ENCODE measurements around the gene ARV1.
"Not testable (repeated sequence)": the region's sequence is repeated elsewhere in the genome, so short reads cannot be mapped to it uniquely, and the experiment has no call there.

The ARV1 gene

DNA sequence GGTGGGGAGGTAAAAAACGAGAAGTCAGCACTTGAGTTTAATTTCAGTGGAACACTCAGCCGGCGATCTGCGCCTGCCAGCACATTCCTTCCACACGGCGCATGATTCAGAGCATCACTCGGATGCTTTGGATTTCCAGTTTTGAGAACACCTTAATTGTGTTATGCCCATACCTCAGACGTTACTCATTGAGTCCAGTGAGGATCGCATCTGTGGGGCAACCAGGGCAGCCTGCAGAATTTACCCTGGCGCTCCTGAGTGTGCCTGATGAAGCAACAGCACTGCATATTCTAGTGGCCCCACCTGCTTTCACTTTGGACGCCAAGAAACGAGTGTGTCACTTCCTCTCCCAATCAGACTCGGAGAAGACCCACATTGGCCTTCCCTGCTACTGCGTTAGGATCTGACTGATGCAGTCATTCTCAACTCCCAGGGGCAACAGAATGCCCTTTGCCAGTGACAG is 41.3 kb downstream of the ARV1 start:
- no peak for DNase-seq (ENCODE audit: low read depth)

DNA sequence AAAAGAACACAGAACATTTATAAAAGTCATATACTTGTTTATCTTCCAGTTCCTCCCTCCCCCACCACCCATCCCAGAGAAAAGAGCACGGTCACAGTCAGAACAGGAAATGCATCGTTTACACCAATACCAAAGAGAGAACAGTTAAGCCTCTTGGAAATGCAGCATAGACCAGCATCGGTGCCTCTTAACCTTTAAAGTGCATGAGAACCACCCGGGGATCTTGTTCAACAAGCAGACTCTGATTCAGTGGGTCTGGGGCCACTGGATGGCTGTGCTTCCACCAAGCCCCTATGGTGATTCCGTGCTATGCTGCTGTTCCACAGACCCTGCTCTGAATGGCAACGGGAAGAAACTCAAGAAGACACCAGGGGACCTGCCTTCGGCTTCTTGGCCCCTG is 41.9 kb downstream of the ARV1 start:
- no peak for DNase-seq (ENCODE audit: low read depth)

DNA sequence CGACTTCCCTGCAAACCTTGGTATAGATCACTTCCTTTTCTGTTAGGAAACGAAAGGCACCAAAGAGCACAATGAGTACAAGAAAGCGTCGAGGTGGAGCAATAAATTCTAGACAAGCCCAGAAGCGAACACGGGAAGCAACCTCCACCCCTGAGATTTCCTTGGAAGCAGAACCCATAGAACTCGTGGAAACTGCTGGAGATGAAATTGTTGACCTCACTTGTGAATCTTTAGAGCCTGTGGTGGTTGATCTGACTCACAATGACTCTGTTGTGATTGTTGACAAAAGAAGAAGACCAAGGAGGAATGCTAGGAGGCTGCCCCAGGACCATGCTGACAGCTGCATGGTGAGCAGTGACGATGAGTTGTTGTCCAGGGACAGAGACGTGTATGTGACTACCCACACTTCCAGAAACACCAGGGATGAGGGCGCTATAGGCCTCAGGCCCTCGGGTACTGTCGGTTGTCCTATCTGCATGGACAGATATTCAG is 42.7 kb downstream of the ARV1 start:
- no peak for DNase-seq (ENCODE audit: low read depth)

DNA sequence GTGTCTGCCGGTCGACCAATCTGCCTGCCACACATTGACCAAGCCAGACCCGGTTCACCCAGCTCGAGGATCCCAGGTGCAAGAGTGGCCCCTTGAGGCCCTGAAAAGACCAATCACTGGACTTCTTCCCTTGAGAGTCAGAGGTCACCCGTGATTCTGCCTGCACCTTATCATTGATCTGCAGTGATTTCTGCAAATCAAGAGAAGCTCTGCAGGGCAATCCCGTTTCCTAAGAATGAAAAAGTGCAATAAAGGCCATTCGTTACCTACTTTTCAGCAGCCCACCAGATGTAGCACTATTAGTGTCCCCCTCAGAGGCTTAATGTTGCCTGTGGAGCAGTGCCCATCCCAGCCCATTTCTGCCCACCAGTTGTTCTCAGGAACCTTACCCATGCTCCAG is 43.6 kb downstream of the ARV1 start:
- DNase-seq (ENCODE audit: low read depth), result not testable (repeated sequence)

DNA sequence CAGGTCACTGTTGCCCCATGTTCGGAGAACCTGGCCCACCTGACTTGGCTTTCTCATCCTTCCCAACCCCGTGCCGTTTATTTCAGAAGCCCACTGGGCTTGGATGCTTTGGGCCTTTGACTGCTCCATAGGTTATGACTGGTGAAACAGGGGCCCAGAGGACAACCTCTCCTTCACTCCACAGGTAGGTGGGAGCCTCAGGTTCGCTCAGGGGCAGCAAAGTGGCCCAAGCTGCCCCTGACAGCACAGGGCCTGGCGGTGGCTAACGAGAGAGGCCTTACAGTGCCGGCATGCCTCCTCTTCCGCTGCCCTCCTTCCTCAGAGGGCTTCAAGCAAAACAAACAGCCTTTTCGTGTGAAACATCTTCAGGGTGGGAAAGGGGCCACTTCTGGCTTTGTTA is 44.3 kb downstream of the ARV1 start:
- DNase-seq (ENCODE audit: low read depth), result no peak

DNA sequence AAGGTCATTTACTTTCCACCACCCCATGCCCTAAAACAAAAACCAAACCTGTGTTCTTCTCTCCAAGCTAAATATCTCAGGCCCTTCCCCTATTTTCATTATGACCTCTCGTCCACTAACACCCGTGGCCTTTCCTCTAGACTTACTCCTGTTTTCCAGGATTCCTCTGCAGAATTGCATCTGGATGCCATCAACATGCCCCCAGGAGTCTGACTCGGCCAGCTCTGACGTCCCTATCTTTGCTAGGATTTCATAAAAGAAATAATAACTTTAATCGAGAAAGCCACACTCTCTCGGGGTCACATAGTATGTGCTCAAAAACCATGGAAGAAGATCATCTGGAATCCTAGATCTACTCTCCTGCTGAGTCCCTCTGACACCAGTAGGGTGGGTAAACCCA is 47.7 kb downstream of the ARV1 start:
- DNase-seq (ENCODE audit: low read depth), result no peak

DNA sequence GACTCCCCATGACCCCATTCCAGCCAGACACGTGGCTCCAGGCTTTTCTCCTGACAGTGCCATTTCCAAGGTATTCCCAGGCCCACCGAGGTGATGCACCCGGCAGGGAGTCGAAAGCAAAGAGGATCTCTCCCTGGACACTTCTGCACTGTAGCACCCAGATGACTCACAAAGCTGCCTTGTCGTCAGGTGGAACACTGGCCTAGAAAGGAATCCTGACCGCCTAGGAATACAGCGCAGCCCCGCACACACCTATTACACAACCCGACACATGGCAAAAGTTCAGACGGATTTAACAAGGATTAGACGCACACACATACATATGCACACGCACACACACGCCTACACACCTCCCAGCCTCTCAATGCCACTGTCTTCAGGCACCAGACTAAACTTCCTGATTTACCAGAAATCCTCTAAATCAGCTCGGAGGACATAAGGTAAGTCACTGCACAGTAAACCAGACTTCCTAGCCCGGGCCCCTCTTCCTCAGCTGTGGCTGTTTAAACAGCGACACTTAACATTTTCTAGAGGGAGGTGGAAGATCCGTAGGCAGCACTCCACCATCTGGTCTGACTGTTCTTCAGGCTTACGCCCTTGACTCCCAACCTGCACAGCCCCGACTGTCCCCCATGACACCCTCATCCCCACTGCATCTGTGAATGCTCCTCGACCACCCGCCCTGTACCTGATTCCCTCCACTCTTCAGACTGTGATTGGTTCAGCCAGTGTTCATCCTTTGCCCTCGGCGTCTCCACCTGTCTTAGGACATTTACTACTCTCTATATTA is 48.4 kb downstream of the ARV1 start:
- no peak for DNase-seq (ENCODE audit: low read depth)

DNA sequence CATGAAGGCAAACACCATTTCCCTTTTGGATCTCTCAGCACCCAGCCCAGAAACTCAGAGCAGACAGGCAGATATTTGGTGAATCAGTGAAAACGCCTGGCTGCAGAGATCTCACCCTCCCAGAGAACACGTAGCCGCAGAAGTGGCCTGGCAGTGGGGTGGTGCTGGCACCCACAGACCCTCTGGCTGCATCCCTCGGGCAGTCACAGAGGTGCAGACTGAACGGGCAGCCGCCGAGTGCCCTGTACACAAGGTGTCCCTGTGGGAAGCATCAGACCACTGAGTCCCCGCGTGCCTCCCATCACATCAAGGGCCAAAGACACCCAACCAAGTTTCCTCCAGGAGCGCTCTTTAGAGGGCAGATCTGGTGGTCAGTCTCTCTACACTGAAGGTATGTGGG is 49.1 kb downstream of the ARV1 start:
- DNase-seq (ENCODE audit: low read depth), result no peak

DNA sequence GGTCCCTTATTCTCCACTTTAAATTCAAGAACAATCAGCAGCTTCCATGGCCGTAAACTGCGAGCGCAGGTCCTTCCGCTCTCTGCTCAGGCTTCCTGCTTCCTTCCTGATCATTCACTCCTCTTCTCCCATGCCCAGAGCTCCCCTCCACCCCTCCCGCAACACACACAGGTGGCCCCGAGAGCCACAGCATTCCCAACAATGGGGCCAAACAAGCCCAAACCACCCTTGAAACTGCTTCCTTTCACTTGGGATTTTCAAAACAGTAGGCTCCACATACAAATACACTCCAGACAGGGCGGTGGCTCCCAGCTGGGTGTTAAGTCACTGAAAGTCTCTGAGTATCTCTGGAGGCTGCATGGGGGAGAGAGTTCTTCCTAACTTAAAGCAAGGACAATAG is 49.8 kb downstream of the ARV1 start:
- no peak for DNase-seq (ENCODE audit: low read depth)

DNA sequence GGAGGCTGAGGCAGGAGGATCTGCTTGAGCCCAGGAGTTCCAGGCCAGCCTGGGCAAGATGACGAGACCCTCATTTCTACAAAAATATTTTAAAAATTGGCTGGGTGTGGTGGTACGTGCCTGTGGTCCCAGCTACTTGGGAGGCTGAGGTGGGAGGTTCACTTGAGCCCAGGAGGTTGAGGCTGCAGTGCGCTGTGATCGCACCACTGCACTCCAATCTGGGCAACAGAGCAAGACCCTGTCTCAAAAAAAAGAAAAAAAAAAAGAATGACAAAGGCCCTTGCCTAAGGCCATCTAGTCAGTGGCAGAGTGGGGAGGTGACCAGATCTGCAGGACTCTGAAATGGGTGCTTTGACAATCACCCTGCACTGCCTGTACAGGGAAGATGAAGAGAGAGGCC is 50.4 kb downstream of the ARV1 start:
- not testable (repeated sequence) for DNase-seq (ENCODE audit: low read depth)

DNA sequence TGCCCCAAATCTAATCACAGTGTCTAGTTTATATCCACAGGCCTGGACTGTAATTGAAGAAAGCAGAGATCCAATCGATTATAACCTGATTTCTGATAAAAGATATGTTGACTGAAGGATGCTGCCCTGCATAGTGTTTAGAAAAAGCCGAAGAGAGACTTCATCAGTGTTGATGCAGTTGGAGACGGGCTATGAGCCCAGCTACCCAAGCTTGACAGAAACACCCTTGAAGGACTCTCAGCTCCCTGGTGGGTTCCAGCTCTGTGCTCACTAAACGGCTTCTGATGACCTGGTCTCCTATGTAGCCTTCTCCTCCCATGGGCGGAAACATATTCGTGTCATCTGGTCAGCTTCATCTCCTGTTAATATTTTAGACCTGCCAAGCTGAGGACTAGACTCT is 50.9 kb downstream of the ARV1 start:
- no peak for DNase-seq (ENCODE audit: low read depth)

DNA sequence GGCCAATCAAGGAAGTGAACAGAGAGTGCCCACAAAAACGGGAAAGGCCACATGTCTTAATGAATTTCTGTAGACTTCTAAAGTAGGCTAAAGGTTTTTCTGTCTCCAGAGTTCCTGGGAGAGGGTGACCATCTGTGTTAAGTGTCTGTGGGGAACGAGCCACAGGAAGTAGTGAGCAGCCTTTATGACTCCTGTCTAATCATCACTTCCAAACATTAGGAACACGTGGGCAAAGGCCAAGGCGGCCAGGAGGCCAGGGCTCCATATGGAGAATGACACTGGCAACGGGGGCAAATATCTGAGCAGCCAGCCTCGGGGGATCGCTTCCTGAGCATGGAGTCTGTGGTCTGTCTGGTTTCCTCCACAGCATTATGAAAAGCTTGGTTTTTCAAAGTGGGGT is 54.1 kb downstream of the ARV1 start:
- DNase-seq (ENCODE audit: low read depth), result no peak

DNA sequence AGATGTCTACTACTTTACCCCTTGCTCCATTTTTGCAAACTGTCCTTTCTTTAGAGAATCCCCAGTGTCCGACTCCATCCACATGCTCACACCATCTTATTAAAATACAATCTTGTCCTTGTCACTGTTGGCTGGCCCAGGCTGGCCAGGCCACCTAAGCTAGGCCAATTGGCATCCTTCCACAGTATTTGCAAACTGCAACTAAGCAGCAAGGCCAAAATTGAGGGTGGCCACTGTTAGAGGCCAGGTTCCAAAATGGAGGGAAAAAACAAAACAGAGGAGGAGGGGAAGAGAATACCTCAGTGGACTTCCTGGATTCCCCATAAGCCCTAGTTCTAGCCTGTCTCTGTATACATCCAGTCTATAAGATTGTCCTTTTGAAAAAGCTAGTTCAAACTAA is 56.9 kb downstream of the ARV1 start:
- DNase-seq (ENCODE audit: low read depth), result no peak

DNA sequence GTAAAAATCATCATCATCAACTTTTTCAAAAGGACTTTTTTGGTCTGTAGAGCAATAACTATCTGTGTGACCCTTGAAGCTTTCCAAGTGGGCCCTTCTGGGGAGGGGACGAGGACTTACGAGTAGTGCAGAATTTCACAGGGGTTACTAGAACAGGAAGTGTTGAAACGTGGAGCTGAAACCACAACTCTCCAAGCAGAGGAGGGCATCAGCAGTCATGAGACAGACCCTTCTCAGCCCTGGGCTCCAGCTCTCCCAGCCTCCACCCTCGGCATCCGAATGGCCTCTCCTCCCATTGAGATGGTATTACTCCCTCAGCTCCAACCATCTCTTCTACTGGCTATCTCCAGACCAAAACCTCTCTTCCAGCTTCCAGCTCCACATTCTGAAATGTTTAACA is 57.5 kb downstream of the ARV1 start:
- no peak for DNase-seq (ENCODE audit: low read depth)

DNA sequence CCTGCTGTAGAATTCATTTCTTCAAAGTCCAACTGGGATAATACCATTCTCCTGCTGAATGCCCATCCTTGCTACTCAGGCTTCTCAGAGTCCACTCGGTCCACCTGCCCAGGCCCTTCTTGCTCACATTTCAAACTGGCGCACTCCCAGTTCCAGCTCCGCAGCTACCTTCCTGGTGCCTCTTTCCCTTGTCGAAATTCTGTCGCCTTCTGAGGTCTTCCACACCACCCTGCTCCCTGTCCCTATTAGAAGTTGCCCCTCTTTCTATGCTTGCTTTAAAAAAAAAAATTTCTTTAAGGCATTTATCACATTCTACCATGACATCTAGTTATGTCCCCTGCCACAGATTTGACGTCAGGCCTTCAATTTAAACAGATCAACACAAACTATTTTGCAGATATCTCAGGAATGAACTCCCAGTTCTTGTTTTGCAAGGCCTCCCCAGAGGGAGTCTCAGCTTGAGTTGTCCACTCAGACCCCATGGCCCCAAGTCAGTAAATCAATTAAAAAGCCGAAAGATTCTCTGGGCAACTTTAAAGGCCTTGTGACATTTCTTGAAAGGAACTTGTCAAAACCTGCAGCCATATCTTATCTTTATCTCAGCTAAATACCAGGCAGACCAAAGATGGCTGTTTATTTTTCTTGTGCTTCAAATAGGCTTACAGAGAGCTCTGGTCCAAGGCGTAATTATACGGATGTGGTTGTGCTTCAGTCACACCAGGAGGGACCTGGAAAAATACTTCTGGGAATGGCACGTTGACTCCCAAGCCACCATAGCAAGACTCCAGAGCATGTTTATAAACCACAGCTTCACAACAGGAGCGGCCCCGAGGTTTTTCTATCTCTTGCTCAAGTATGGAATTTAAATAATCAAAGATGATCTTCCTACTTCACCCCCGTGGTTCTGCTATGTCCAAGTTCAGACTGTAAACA is 59.0 kb downstream of the ARV1 start:
- no peak for DNase-seq (ENCODE audit: low read depth)

DNA sequence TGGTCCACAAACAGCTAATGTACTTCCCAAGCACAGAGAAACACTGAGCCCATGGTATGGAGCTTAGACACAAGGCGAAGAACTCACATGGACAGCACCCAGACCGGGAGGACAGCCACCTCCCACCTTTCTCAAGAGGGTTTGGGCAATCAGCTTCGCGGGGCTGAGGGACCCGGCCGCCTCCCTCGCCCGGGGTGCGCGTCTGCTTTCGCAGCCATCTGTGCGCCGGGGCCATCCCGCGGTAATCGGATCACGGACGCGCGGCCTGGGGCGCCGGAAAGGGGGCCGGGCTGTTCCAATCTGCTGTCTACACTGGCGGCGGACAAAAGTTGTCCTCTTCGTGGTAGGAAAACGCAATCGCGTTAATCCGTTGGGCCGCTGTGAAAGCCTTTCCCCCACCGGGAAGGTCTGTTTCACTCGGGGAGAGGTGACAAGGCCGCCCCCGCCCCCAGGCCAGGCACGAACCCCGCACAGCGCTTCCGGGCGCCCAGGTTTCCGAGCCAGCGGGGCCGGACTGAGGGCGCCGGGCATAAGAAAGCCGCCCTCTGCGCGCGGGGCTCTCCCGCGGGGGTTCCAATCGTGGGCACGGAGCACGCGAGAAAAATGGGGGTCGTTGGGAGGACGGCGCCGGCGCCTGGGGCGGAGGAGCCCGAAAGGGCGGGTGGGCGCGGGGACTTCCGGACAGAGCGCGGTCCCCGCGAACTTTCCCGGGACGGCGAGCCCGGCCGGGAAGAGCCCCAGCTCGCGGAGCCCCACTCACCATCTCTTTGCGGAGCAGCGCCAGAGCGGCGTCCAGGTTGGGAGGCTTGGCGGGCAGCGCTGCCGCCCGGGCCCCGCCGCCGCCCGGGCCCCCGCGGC is 60.5 kb downstream of the ARV1 start:
- DNase-seq (ENCODE audit: low read depth), result peak; percentile 12

DNA sequence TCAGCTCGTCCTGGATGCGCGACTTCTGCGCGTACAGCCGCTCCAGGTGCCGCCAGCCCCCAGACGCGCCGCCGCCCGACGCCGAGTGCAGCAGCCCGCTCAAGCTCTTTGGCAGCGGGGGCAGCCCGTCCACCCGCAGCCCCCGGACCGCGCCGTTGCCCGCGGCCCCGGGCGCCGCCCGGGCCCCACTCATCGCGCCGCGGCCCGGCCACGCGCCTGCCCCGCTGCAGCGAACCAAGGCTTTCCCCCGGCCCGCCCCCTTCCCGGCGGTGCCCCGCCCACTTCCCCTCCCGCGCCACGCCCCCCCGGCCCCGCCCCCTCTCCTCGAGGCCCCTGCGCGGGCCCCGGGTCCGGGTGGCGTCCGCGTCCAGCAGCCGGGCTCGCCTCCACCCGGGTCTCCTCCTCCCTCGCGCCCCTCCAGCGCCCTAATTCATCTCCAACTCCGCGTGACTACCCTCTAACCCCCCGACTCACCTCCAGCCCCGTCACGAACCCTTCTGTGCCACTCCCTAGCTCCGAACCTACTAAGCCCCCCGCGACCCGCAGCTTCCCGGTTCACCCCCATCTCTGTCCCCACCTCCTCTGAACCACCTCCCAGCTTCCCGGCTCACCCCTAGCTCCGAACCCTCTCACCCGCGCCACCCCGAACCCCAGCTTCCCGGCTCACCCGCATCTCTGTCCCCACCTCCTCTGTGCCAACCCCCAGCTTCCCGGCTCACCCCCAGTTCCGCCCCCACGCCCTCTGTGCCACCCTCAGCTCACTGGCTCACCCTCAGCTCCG is 61.3 kb downstream of the ARV1 start, which contains the start of gene FAM89A:
Gene FAM89A (minus strand): TSS at position 236 of the 781 bp plus-strand sequence. CDS start 43 bp downstream, at position 193.
- DNase-seq (ENCODE audit: low read depth), result peak; percentile 68

DNA sequence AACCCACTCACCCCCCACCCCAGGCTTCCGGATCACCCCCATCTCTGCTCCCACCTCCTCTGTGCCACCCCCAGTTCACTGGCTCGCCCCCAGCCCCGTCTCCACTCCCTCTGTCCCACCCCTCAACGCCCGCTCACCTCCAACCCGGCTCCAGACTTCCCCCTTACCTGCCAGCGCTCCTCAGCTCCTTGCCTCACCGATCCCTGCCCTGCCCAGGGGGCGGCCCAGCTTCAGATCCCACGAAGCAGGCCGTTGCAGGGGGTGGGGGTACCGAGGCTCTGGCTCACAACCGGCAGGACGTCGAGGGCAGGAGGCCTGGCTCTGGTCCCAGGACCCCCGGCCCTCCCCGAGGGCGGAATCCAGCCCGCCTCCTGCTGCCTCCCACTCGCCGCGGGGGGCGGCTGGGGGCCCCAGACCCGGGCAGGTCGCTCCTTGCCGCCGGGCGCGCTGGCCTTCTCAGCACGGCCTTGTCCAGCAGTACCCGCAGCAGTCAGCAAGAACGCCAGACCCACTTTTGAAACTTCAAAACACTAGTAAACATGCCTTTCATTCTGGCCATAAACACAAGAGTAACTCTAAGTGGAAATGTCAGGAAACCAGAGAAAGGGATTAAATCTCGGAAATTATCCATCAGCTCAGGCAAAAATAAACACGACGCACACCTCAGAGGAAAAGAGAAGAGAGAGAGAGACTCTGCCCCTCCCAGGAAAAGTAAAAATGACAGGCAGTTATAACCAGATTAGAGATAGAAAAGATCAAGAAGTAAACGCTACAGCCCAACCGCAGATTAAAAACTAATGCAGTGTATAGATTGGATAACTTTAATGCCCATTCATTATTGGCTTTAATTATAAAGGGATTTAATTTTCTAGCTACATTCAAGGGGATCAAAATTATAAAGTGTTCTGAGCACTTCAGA is 62.2 kb downstream of the ARV1 start:
- peak; percentile 20 for DNase-seq (ENCODE audit: low read depth)

DNA sequence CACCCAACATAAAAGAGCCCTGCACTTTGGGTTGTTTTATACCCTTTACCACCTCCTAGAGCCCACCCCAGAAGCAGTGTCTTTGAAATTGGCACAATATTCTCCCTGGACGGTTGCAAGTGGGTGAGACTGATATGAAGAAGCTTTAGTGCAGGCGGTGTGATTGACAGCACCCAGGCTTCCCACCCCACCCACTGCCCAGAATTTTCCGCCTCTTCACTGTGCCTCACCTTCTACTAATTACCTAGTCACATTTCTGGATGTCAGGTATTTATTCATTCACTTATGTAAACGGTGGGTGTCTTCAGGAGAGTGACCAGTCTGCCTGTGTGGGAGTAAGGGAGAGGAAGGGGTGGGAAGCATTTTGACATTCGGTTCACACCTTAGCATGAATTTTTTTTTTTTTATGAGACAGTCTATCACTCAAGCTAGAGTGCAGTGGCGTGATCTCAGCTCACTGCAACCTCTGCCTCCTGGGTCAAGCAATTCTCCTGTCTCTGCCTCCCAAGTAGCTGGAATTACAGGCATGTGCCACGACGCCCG is 62.9 kb downstream of the ARV1 start:
- no peak for DNase-seq (ENCODE audit: low read depth)

DNA sequence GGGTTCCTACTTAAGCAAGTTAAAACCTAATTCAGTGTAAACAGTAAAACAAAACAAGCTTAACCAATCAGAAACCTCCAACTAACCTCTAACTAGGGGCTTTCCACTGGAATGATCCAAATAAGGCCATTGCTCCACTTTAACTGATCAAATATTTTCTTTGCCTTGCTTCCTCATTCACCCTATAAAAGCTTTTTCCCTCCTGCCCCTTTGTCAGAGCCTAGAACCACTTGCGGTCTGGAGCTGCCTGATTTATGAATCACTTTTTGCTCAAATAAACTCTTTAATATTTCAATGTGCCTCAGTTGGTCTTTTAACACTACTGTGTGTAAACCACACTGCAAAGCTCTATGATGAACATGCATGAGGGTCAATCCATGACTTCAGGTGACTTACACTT is 65.7 kb downstream of the ARV1 start:
- DNase-seq (ENCODE audit: low read depth), result no peak

Data from activated T-helper 9 cell treated with anti-CD3 and anti-CD28 coated beads, Interleukin-2, amount 50 U/mL, for 16 hours (primary cell).